ENCODE results near the gene PRPSAP1.

The PRPSAP1 gene

GRCh38 chr17:76384222-76384986 lies 30.7 kb upstream of the PRPSAP1 start, which contains the start of gene SPHK1:
SPHK1 (plus strand) TSS chr17:76384609; CDS start chr17:76385645, 1,036 bp downstream.
- peak in 7 of 58 donors; percentile 15 to 38 (median 30) for DNase-seq

- peak in 2 of 58 donors; percentile 17 to 41 for DNase-seq
Measured at GRCh38 chr17:76383546-76384221, 30.0 kb upstream of the PRPSAP1 start.

GRCh38 chr17:76382803-76383545 lies 29.3 kb upstream of the PRPSAP1 start:
- DNase-seq = peak in 1 of 58 donors; percentile 40

GRCh38 chr17:76382351-76382802 lies 28.7 kb upstream of the PRPSAP1 start:
- peak in 1 of 58 donors; percentile 25 for DNase-seq

- peak in 1 of 58 donors; percentile 18 for DNase-seq
Measured at GRCh38 chr17:76381633-76382350, 28.1 kb upstream of the PRPSAP1 start.

- DNase-seq = no peak
Measured at GRCh38 chr17:76379646-76380376, 26.1 kb upstream of the PRPSAP1 start.

- no peak for DNase-seq
Measured at GRCh38 chr17:76379275-76379641, 25.5 kb upstream of the PRPSAP1 start.

GRCh38 chr17:76378548-76379274 lies 25.0 kb upstream of the PRPSAP1 start:
- no peak for DNase-seq

- DNase-seq = no peak
Measured at GRCh38 chr17:76376318-76377133, 22.8 kb upstream of the PRPSAP1 start.

GRCh38 chr17:76371656-76372628 lies 18.2 kb upstream of the PRPSAP1 start:
- no peak for DNase-seq

- DNase-seq = peak in 4 of 58 donors; percentile 15 to 64 (median 20)
Measured at GRCh38 chr17:76370261-76370993, 16.7 kb upstream of the PRPSAP1 start.

GRCh38 chr17:76369804-76370203 lies 16.1 kb upstream of the PRPSAP1 start:
- no peak for DNase-seq

- DNase-seq = no peak
Measured at GRCh38 chr17:76369379-76369778, 15.7 kb upstream of the PRPSAP1 start.

GRCh38 chr17:76368545-76368944 lies 14.8 kb upstream of the PRPSAP1 start:
- DNase-seq = no peak

- no peak for DNase-seq
Measured at GRCh38 chr17:76367642-76368041, 13.9 kb upstream of the PRPSAP1 start.

- DNase-seq = no peak
Measured at GRCh38 chr17:76366247-76366646, 12.5 kb upstream of the PRPSAP1 start.

All from anterior cingulate cortex (tissue), 58 donors.